Smooth muscle cell (in vitro differentiated cells): ENCODE data around the gene KCNMA1. TPM values are rescaled to one million over a fixed set of nuclear protein-coding genes. Genes with fewer than 3 reads are reported as not detected.

Source experiments
- DNase-seq: peaks from one replicate; lab custom pipeline; 2025; ENCODE audit not compliant: unreplicated experiment; lab: John Stamatoyannopoulos, UW
- H2AFZ ChIP-seq: fragments of 200-600 bp; sonication (generic); 2 replicates; pipeline ENCODE4 v1.6.0; 2016; ENCODE audit warnings: antibody characterized with exemption, low read depth, mild to moderate bottlenecking
- H3F3A ChIP-seq: fragments of 200-600 bp; sonication (generic); 2 replicates; pipeline ENCODE4 v1.6.0; 2017; ENCODE audit warnings: antibody characterized with exemption, low read depth
- H3K27ac ChIP-seq: fragments of 200-600 bp; sonication (generic); 2 replicates; pipeline ENCODE4 v1.5.1; 2016; ENCODE audit warnings: low read depth, mild to moderate bottlenecking
- H3K27me3 ChIP-seq: fragments of 200-600 bp; sonication (generic); 2 replicates; pipeline ENCODE4 v1.6.1; 2016; ENCODE audit warnings: low read depth, mild to moderate bottlenecking
- H3K36me3 ChIP-seq: fragments of 200-600 bp; sonication (generic); 2 replicates; pipeline ENCODE4 v1.5.1; 2016; ENCODE audit warnings: low read depth
- H3K4me1 ChIP-seq: fragments of 200-600 bp; sonication (generic); 2 replicates; pipeline ENCODE4 v1.5.1; 2016; ENCODE audit warnings: low read depth
- H3K4me2 ChIP-seq: fragments of 200-600 bp; sonication (generic); 2 replicates; pipeline ENCODE4 v1.6.0; 2016; ENCODE audit warnings: mild to moderate bottlenecking
- H3K4me3 ChIP-seq: fragments of 200-600 bp; sonication (generic); 2 replicates; pipeline ENCODE4 v1.5.1; 2016; ENCODE audit warnings: mild to moderate bottlenecking
- H3K79me2 ChIP-seq: fragments of 200-600 bp; sonication (generic); 2 replicates; pipeline ENCODE4 v1.6.0; 2016; ENCODE audit warnings: low read depth, mild to moderate bottlenecking
- H3K9ac ChIP-seq: fragments of 200-600 bp; sonication (generic); 2 replicates; pipeline ENCODE4 v1.6.0; 2016; ENCODE audit warnings: low read depth
- H3K9me3 ChIP-seq: fragments of 200-600 bp; sonication (generic); replicated peaks from 2 replicates; pipeline ENCODE4 v1.5.1; 2016; ENCODE audit warnings: low read depth
- H4K20me1 ChIP-seq: fragments of 200-600 bp; sonication (generic); 2 replicates; pipeline ENCODE4 v1.6.0; 2016; ENCODE audit warnings: low read depth
- CTCF ChIP-seq: fragments of 200-600 bp; sonication (generic); IDR thresholded peaks from 2 replicates; pipeline ENCODE4 v1.5.1; 2017; ENCODE audit warnings: borderline replicate concordance, mild to moderate bottlenecking, antibody characterized with exemption; ENCODE audit not compliant: insufficient read depth, poor library complexity, severe bottlenecking
- WGBS: methylation state at CpG from one replicate; pipeline ENCODE4 v1.1.7; 2016; ENCODE audit warnings: low lambda C conversion rate; 5-methylcytosine and 5-hydroxymethylcytosine counted together
- polyA plus RNA-seq: library from polyadenylated mRNA; unstranded; fragments of >200 nt; fragmentation: Nextera tagmentation; extraction: Ambion mirVana; gene quantifications from 2 replicates; pipeline ENCODE4 v1.2.1, GENCODE V29; 2016
- total RNA-seq: library from RNA; depleted of rRNA; stranded (reverse); fragments of >200 nt; gene quantifications from 2 replicates; pipeline ENCODE4 v1.2.3, GENCODE V29; 2014

Gene KCNMA1
- total and polyA plus RNA-seq, 2 experiments from 2014 or later, result 9.1 to 23.4 TPM

- no peak overlapping the region for H3K27ac ChIP-seq
- no peak overlapping the region for H3K9ac ChIP-seq
- no peak for DNase-seq
- no peak overlapping the region for H3K4me3 ChIP-seq
- H3K27me3 ChIP-seq, result no peaks in the 10 kb centered on the region
- H4K20me1 ChIP-seq, result no peaks in the 10 kb centered on the region
- no peak for TF ChIP-seq CTCF
- peaks cover 28% of the 10 kb centered on the region for H3F3A ChIP-seq
- no peaks in the 10 kb centered on the region for H3K79me2 ChIP-seq
- no peak overlapping the region for H2AFZ ChIP-seq
- H3K4me1 ChIP-seq, result peaks cover 6% of the 10 kb centered on the region
- no peaks in the 10 kb centered on the region for H3K36me3 ChIP-seq
- H3K9me3 ChIP-seq, result no peaks in the 10 kb centered on the region
- peak overlapping the region; percentile 78 for H3K4me2 ChIP-seq
- WGBS, result 67% methylated on average over 2 of the region's 2 CpGs
These were observed 665.1 kb downstream of the KCNMA1 start for GRCh38 chr10:76972541-76972940.

DNA sequence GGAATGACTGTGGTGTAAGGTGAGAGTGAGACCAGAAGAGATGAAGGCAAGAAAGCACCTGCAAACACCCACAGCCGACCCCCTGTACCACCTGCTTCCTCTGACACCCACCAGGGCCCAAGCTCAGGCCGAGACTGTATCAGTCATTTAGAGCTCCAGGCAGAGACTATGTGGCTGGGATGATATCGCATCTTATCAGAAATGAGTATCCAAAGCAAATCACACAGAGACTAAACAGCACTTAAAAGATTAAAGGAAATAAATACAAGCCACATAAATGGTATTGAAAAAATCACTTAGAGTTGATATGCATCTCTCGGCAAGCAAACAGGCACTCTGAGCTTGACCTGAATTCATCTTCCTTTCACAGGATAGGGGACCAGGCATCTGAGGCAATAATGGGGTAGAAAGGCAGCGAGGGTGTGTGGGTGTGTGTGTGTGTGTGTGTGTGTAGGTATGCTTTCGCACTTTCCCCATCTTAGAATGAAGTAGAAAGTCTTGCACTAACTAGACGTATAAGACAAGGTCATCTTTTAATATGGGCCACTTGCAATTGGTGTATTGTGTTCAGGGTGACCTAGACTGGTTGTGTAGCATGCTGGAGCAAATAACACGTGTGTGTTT lies 665.9 kb downstream of the KCNMA1 start:
- no peak overlapping the region for H2AFZ ChIP-seq
- H3K9me3 ChIP-seq, result no peaks in the 10 kb centered on the region
- no peak for DNase-seq
- H3K36me3 ChIP-seq, result no peaks in the 10 kb centered on the region
- H3K9ac ChIP-seq, result no peak overlapping the region
- H3F3A ChIP-seq, result peaks cover 28% of the 10 kb centered on the region
- H3K27me3 ChIP-seq, result no peaks in the 10 kb centered on the region
- peaks cover 6% of the 10 kb centered on the region for H3K4me1 ChIP-seq
- H3K4me2 ChIP-seq, result no peak overlapping the region
- H3K4me3 ChIP-seq, result no peak overlapping the region
- H3K79me2 ChIP-seq, result no peaks in the 10 kb centered on the region
- TF ChIP-seq CTCF, result no peak
- H3K27ac ChIP-seq, result no peak overlapping the region
- WGBS, result 48% methylated on average over 8 of the region's 8 CpGs
- no peaks in the 10 kb centered on the region for H4K20me1 ChIP-seq

GRCh38 chr10:76970711-76971519 lies 666.7 kb downstream of the KCNMA1 start:
- H3K4me1 ChIP-seq, result peaks cover 6% of the 10 kb centered on the region
- H2AFZ ChIP-seq, result no peak overlapping the region
- H3K27me3 ChIP-seq, result no peaks in the 10 kb centered on the region
- WGBS, result 49% methylated on average over 6 of the region's 6 CpGs
- no peaks in the 10 kb centered on the region for H3K9me3 ChIP-seq
- H3K4me2 ChIP-seq, result peak overlapping the region; percentile 25
- no peaks in the 10 kb centered on the region for H4K20me1 ChIP-seq
- no peaks in the 10 kb centered on the region for H3K79me2 ChIP-seq
- no peak overlapping the region for H3K27ac ChIP-seq
- no peak for TF ChIP-seq CTCF
- H3F3A ChIP-seq, result peaks cover 28% of the 10 kb centered on the region
- H3K4me3 ChIP-seq, result no peak overlapping the region
- DNase-seq, result no peak
- H3K9ac ChIP-seq, result no peak overlapping the region
- no peaks in the 10 kb centered on the region for H3K36me3 ChIP-seq
